RWPE2 (cell line): ENCODE data around the gene MVD.

Source experiments
- ATAC-seq: fragments of 200-7000 bp; cut with Tn5 transposase; 3 replicates; pipeline ENCODE4 v1.9.1; 2021; ENCODE audit warnings: low read depth
- DNase-seq: peaks from one replicate; pipeline ENCODE4 v3.0.0-alpha.2; 2020; ENCODE audit warnings: low spot score
- H3K27ac ChIP-seq: fragments of 450-650 bp; 2 replicates; pipeline ENCODE4 v1.5.1; 2017; ENCODE audit warnings: mild to moderate bottlenecking; ENCODE audit not compliant: poor library complexity, severe bottlenecking
- H3K27me3 ChIP-seq: fragments of 250-450 bp; sonication (Bioruptor Pico); 2 replicates; pipeline ENCODE4 v1.5.1; 2021; ENCODE audit warnings: mild to moderate bottlenecking, moderate library complexity; ENCODE audit not compliant: insufficient read depth, poor library complexity, severe bottlenecking
- H3K36me3 ChIP-seq: fragments of 250-450 bp; sonication (Bioruptor Pico); 2 replicates; pipeline ENCODE4 v1.5.1; 2020; ENCODE audit warnings: low read depth, mild to moderate bottlenecking, moderate library complexity
- H3K4me1 ChIP-seq: fragments of 250-450 bp; sonication (Bioruptor Pico); 2 replicates; pipeline ENCODE4 v1.5.1; 2021; ENCODE audit warnings: mild to moderate bottlenecking, moderate library complexity; ENCODE audit not compliant: insufficient read depth, poor library complexity, severe bottlenecking
- H3K4me3 ChIP-seq: fragments of 250-450 bp; sonication (Bioruptor Pico); 2 replicates; pipeline ENCODE4 v1.5.1; 2021; ENCODE audit warnings: mild to moderate bottlenecking, moderate library complexity; ENCODE audit not compliant: severe bottlenecking
- H3K9me3 ChIP-seq: fragments of 250-450 bp; sonication (Bioruptor Pico); 2 replicates; pipeline ENCODE4 v1.5.1; 2021; ENCODE audit warnings: mild to moderate bottlenecking, moderate library complexity; ENCODE audit not compliant: severe bottlenecking
- TF ChIP-seq, protein P1 (sequence below): fragments of 450-650 bp; IDR thresholded peaks from one replicate; pipeline ENCODE4 v1.5.1; 2017; ENCODE audit warnings: mild to moderate bottlenecking, moderate library complexity; ENCODE audit not compliant: poor library complexity, severe bottlenecking

MVD gene

DNA sequence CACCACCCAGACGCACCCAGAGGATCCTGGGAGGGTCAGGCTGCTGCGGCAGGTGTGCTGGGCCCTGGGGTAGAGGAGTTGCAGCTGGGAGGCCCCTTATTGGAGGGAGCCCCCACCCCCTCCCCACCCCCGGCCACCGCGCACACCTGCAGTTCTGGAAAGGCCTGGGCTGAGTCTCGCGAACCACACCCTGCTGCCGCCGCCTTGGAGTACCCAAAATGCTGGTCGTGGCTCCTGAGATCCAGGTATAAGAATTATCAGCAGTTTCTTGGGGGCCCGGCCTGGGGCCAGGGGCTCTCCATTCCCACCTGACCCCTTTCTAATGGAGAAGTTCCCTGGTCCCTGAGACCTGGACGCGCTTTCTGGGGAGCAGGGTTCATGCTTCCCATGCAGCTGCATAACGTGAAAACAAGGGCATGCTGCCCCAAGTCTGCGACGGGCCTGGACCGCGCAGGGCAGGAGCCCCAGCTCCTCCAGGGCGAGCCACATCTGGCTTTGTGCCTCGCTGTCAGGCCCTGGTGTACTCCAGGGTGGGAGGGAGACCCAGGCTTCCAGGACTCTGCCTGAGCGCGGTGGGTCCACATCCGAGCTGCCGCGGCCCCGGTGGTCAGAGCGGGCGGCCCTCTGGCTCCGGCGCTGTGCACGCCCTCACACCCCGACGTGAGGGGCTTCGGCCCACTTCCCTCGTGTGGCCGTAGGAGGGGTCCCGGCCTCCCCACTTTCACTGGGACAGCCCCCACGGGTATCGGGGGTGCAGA, 30.7 kb upstream of the MVD start:
- TF ChIP-seq, protein P1, sequence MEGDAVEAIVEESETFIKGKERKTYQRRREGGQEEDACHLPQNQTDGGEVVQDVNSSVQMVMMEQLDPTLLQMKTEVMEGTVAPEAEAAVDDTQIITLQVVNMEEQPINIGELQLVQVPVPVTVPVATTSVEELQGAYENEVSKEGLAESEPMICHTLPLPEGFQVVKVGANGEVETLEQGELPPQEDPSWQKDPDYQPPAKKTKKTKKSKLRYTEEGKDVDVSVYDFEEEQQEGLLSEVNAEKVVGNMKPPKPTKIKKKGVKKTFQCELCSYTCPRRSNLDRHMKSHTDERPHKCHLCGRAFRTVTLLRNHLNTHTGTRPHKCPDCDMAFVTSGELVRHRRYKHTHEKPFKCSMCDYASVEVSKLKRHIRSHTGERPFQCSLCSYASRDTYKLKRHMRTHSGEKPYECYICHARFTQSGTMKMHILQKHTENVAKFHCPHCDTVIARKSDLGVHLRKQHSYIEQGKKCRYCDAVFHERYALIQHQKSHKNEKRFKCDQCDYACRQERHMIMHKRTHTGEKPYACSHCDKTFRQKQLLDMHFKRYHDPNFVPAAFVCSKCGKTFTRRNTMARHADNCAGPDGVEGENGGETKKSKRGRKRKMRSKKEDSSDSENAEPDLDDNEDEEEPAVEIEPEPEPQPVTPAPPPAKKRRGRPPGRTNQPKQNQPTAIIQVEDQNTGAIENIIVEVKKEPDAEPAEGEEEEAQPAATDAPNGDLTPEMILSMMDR: no peak
- Histone ChIP-seq H3K4me1 (no peaks in the 10 kb centered on the region), H3K27ac (no peak overlapping the region), H3K4me3 (no peak overlapping the region), H3K27me3 (peaks cover 4% of the 10 kb centered on the region), H3K9me3 (no peaks in the 10 kb centered on the region), H3K36me3 (peaks cover 16% of the 10 kb centered on the region)
- DNase-seq (no peak), ATAC-seq (no peak)

DNA sequence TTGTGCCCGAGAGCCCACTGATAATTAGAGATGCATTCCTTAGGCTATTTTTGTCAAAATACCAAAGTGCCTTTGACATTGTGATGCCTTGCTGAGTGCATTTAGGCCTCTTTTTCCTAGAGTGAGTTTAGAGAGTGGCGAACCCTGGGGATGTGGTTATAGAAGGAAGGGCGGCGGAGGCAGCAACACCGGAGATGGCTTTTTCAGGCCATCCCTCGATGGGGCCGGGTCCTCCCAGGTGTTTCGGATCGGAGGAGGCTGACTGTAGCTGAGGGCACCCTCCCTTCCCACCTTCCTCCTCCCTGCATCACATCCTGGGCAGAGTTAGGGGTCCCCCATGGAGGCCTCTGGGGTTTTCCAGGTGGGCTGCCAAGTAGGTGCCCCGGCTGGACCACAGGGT, 30.0 kb upstream of the MVD start:
- Histone ChIP-seq H3K9me3 (no peaks in the 10 kb centered on the region), H3K4me3 (no peak overlapping the region), H3K4me1 (no peaks in the 10 kb centered on the region), H3K27ac (no peak overlapping the region), H3K36me3 (peaks cover 8% of the 10 kb centered on the region), H3K27me3 (peaks cover 10% of the 10 kb centered on the region)
- DNase-seq (no peak), ATAC-seq (no peak)
- TF ChIP-seq, protein P1: no peak

DNA sequence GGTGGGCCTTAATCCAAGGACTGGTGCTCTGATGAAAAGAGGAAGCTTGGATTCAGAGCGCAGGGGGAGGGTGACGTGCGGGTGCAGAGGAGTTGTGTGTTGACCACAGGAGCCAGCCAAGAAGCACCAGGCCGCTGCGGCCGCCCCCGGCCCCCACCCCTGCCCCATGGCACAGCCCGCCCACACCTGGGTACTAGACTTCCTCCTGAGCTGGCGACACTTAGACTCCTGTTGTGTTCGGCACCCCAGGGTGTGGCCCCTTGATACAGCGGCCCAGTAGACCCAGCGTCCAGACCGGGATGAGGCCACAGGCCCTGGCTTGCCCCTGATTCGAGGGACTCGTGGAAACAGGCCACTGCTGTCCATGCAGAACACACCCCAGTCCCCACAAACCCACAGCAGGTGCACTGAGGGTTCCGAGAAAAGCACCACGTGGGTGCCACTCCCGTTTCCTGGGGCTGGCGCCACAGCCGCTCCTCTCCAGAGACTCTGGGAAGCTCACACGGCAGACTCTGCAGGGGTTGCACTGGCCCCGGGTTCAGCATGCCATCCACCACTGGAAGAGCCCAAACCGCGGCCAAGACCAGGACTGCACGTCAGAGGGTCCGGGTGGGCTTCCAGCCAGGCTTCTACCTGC, 29.2 kb upstream of the MVD start:
- Histone ChIP-seq H3K4me1 (no peaks in the 10 kb centered on the region), H3K36me3 (peaks cover 3% of the 10 kb centered on the region), H3K27me3 (peaks cover 17% of the 10 kb centered on the region), H3K9me3 (no peaks in the 10 kb centered on the region), H3K27ac (no peak overlapping the region), H3K4me3 (no peak overlapping the region)
- TF ChIP-seq, protein P1: no peak
- no peak for ATAC-seq
- no peak for DNase-seq

DNA sequence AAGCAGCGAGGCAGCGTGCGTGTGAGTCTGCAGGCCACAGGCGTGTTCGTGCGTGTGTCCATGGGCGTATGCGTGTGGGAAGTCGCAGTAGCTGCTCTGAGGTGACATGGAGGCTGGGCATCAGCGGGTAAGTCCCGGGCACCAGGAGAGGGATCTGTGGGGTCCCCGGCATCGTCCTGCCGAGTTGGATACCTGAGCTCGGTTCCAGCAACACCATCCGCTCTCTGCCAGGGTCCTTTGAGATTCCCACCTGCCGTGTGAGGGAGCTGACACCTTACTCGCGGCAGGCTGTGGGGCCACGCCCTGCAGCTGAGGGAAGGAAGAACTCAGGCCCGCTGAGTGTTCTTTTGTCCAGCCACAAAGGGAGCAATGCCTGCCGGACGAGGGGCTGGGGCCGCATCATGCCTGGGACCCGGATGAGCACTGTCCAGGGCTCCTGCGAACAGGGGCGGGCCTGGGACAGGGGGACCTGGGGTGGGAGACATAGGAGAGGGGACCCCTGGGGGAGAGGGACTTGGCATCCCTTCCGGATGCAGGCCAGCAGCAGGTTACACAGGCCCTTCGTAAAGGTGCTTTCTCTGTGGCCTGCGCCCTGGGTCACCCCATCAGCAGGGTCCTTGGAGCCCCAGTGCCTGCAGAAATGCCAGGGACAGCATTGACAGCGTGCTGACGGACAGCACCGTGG, 28.4 kb upstream of the MVD start:
- ATAC-seq: no peak
- H3K4me3 ChIP-seq: no peak overlapping the region
- no peaks in the 10 kb centered on the region for H3K4me1 ChIP-seq
- TF ChIP-seq, protein P1: no peak
- DNase-seq: no peak
- no peaks in the 10 kb centered on the region for H3K9me3 ChIP-seq
- H3K36me3 ChIP-seq: no peaks in the 10 kb centered on the region
- H3K27ac ChIP-seq: no peak overlapping the region
- H3K27me3 ChIP-seq: peaks cover 20% of the 10 kb centered on the region
